HepG2 (cell line): ENCODE measurements around the gene TMEM107. TPM values are rescaled to one million over a fixed set of nuclear protein-coding genes. Genes with fewer than 3 reads are reported as not detected.

ENCODE experiments used
- AFF4 ChIP-seq: sonication (generic); formaldehyde crosslinking; IDR thresholded peaks from 2 replicates; pipeline ENCODE4 v1.4.0; 2020; ENCODE audit warnings: missing genetic modification reagents
- HMG20B ChIP-seq: conservative IDR thresholded peaks from 2 replicates; pipeline ENCODE4 v1.6.1; 2016; ENCODE audit warnings: missing genetic modification reagents, missing compliant biosample characterization
- KMT2B ChIP-seq: IDR thresholded peaks from 2 replicates; pipeline ENCODE4 v1.6.1; 2016; ENCODE audit warnings: missing genetic modification reagents, missing compliant biosample characterization
- LBX2 ChIP-seq: sonication (generic); formaldehyde crosslinking; IDR thresholded peaks from 2 replicates; pipeline ENCODE4 v1.5.0; 2020; ENCODE audit warnings: missing genetic modification reagents, mild to moderate bottlenecking, borderline replicate concordance
- MXI1 ChIP-seq: IDR thresholded peaks from 3 replicates; pipeline ENCODE4 v1.6.1; 2012; ENCODE audit warnings: low read depth, low read length, inconsistent platforms, borderline replicate concordance
- NCOA1 ChIP-seq: sonication (generic); formaldehyde crosslinking; IDR thresholded peaks from 2 replicates; pipeline ENCODE4 v1.9.0; 2021; ENCODE audit warnings: missing genetic modification reagents
- NFE2 ChIP-seq: sonication (generic); formaldehyde crosslinking; IDR thresholded peaks from 2 replicates; pipeline ENCODE4 v1.4.0; 2020; ENCODE audit warnings: missing genetic modification reagents
- PCBP2 ChIP-seq: fragments of 200-400 bp; formaldehyde crosslinking; optimal IDR thresholded peaks from 2 replicates; pipeline ENCODE3; 2018; ENCODE audit warnings: low read length, low read depth; ENCODE audit not compliant: poor library complexity, severe bottlenecking
- RBAK ChIP-seq: sonication (generic); formaldehyde crosslinking; IDR thresholded peaks from 2 replicates; pipeline ENCODE4 v1.5.1; 2020; ENCODE audit warnings: mild to moderate bottlenecking, missing genetic modification reagents
- SIN3B ChIP-seq: fragments of 150-350 bp; IDR thresholded peaks from 2 replicates; pipeline ENCODE4 v1.6.1; 2014; ENCODE audit warnings: low read length
- SRF ChIP-seq: IDR thresholded peaks from 2 replicates; pipeline ENCODE4 v1.6.1; 2011; ENCODE audit warnings: mild to moderate bottlenecking, low read depth, low read length, moderate library complexity
- SRY ChIP-seq: sonication (generic); formaldehyde crosslinking; IDR thresholded peaks from 2 replicates; pipeline ENCODE4 v1.8.0; 2022; ENCODE audit warnings: mild to moderate bottlenecking, missing genetic modification reagents
- STAT5B ChIP-seq: sonication (generic); formaldehyde crosslinking; IDR thresholded peaks from 2 replicates; pipeline ENCODE4 v1.4.0; 2020; ENCODE audit warnings: missing genetic modification reagents
- TAF15 ChIP-seq: fragments of 200-400 bp; formaldehyde crosslinking; IDR thresholded peaks from one replicate; pipeline ENCODE4 v1.6.1; 2018; ENCODE audit warnings: mild to moderate bottlenecking, low read depth, low read length; ENCODE audit not compliant: poor library complexity, severe bottlenecking
- TOPORS ChIP-seq: sonication (generic); formaldehyde crosslinking; IDR thresholded peaks from 2 replicates; pipeline ENCODE4 v1.8.0; 2023; ENCODE audit warnings: mild to moderate bottlenecking, missing genetic modification reagents
- ZBTB44 ChIP-seq: sonication (generic); formaldehyde crosslinking; IDR thresholded peaks from 2 replicates; pipeline ENCODE4 v1.4.0; 2020; ENCODE audit warnings: missing genetic modification reagents
- ZNF256 ChIP-seq: sonication (generic); formaldehyde crosslinking; conservative IDR thresholded peaks from 2 replicates; pipeline ENCODE4 v1.4.0; 2020; ENCODE audit warnings: missing genetic modification reagents
- ZNF510 ChIP-seq: sonication (generic); formaldehyde crosslinking; IDR thresholded peaks from 2 replicates; pipeline ENCODE4 v1.4.0; 2020; ENCODE audit warnings: low read depth, mild to moderate bottlenecking, missing genetic modification reagents
- ZNF567 ChIP-seq: sonication (generic); formaldehyde crosslinking; IDR thresholded peaks from 2 replicates; pipeline ENCODE4 v1.8.1; 2023; ENCODE audit warnings: mild to moderate bottlenecking, missing genetic modification reagents, borderline replicate concordance
- ZNF772 ChIP-seq: sonication (generic); formaldehyde crosslinking; IDR thresholded peaks from 2 replicates; pipeline ENCODE4 v1.5.0; 2020; ENCODE audit warnings: mild to moderate bottlenecking, missing genetic modification reagents
- ZXDC ChIP-seq: sonication (generic); formaldehyde crosslinking; IDR thresholded peaks from 2 replicates; pipeline ENCODE4 v1.5.0; 2020; ENCODE audit warnings: mild to moderate bottlenecking, missing genetic modification reagents
- polyA plus RNA-seq, 8 experiments: library from polyadenylated mRNA; depleted of rRNA in 3 of 8; stranded (reverse) in 7 of 8; unstranded in 1 of 8; fragments of >200 nt; fragmentation: Illumina TruSeq in 4 of 8; extraction: Trizol in 4 of 8; gene quantifications; 2 replicates each; pipeline versions ENCODE4 v1.2.1 to v1.2.3, GENCODE V29; 2011 to 2016; ENCODE audit warnings: low read depth in 4 of 8, missing spikeins in 1 of 8, mixed read lengths in 1 of 8; ENCODE audit not compliant: insufficient read depth in 1 of 8
- total RNA-seq, 5 experiments: library from RNA; depleted of rRNA; stranded (reverse); fragments of >200 nt; fragmentation: Illumina TruSeq; extraction: Trizol; gene quantifications; 2 replicates each; pipeline ENCODE4 v1.2.3, GENCODE V29; 2016; ENCODE audit warnings: low read depth in 1 of 5

The TMEM107 gene
- total and polyA plus RNA-seq, 2 of the 13 experiments (the other 11 are each of a cell fraction or from before 2014, with no cell fraction given), result 7.2 to 15.3 TPM

GRCh38 chr17:8138672-8139371 is 37.4 kb downstream of the TMEM107 start (continued):
- TF ChIP-seq ZXDC (CRISPR knock-in tag) (0 out of 2 replicates have a peak, but pooled peaks have one; percentile 74), AFF4 (CRISPR knock-in tag) (no peak), ZNF772 (CRISPR knock-in tag) (no peak), HMG20B (CRISPR knock-in tag) (no peak), PCBP2 (no peak), TOPORS (CRISPR knock-in tag) (no peak), STAT5B (no peak), SRF (0 out of 2 replicates have a peak, but pooled peaks have one; percentile 9), SRY (CRISPR knock-in tag) (no peak), NCOA1 (CRISPR knock-in tag) (no peak), ZNF567 (no peak; the same call in 1 of the 2 replicates), ZNF510 (CRISPR knock-in tag) (no peak), RBAK (CRISPR knock-in tag) (0 out of 2 replicates have a peak, but pooled peaks have one; percentile 20), TAF15 (no peak), MXI1 (peak; percentile 91; the same call in 2 of the 3 replicates), ZNF256 (CRISPR knock-in tag) (peak; percentile 66; the same call in 1 of the 2 replicates), ZBTB44 (CRISPR knock-in tag) (no peak), NFE2 (CRISPR knock-in tag) (no peak), KMT2B (CRISPR knock-in tag) (no peak), SIN3B (no peak), LBX2 (CRISPR knock-in tag) (no peak)
